Keratinocyte (primary cell): Measurements from ENCODE around the gene CYTH2. TPM values are rescaled to one million over a fixed set of nuclear protein-coding genes. Genes with fewer than 3 reads are reported as not detected.
A peak's percentile ranks its signal among the peaks of the same experiment; 100 is the strongest.

Experiments used
- DNase-seq: peaks from one replicate; pipeline ENCODE4 v3.0.0-alpha.2; 2011; ENCODE audit warnings: low read depth, missing footprints, low spot score
- FAIRE-seq: peaks from 2 replicates; lab custom pipeline; 2011; peaks lifted over from hg19 to GRCh38; lab: Jason Lieb, UNC
- H2AFZ ChIP-seq: 2 replicates; pipeline ENCODE4 v1.6.0; 2012; ENCODE audit warnings: low read length, control low read depth, inconsistent platforms; ENCODE audit not compliant: control insufficient read depth
- H3K27ac ChIP-seq: 2 replicates; pipeline ENCODE4 v1.5.1; 2011; ENCODE audit warnings: low read length; ENCODE audit not compliant: control insufficient read depth, insufficient read depth
- H3K27me3 ChIP-seq: 3 replicates; pipeline ENCODE4 v1.6.0; 2011; ENCODE audit warnings: low read length; ENCODE audit not compliant: control insufficient read depth, insufficient read depth; ENCODE audit errors: extremely low read depth
- H3K36me3 ChIP-seq, 2 experiments: 2 replicates in 1 of 2; 3 replicates in 1 of 2; pipeline ENCODE4 v1.5.1; 2011; ENCODE audit warnings: low read length in 2 of 2, mild to moderate bottlenecking in 1 of 2; ENCODE audit not compliant: control insufficient read depth in 2 of 2, insufficient read depth in 2 of 2; ENCODE audit errors: extremely low read depth in 1 of 2
- H3K4me1 ChIP-seq: 3 replicates; pipeline ENCODE4 v1.5.1; 2011; ENCODE audit warnings: low read length; ENCODE audit not compliant: control insufficient read depth, insufficient read depth; ENCODE audit errors: extremely low read depth
- H3K4me2 ChIP-seq: 3 replicates; pipeline ENCODE4 v1.6.0; 2011; ENCODE audit warnings: low read depth, low read length; ENCODE audit not compliant: control insufficient read depth, insufficient read depth; ENCODE audit errors: extremely low read depth
- H3K4me3 ChIP-seq, 3 experiments: fragments of 200-600 bp in 1 of 3; sonication (generic) in 1 of 3; 2 replicates in 2 of 3; 3 replicates in 1 of 3; pipeline ENCODE4 v1.5.1; 2011 to 2016; ENCODE audit warnings: low read length in 3 of 3, mild to moderate bottlenecking in 3 of 3, control low read depth in 2 of 3, inconsistent platforms in 1 of 3, low read depth in 1 of 3, mixed read lengths in 1 of 3, mixed run types in 1 of 3, moderate library complexity in 1 of 3; ENCODE audit not compliant: control insufficient read depth in 2 of 3, insufficient read depth in 2 of 3; ENCODE audit errors: extremely low read depth in 1 of 3
- H3K79me2 ChIP-seq: 2 replicates; pipeline ENCODE4 v1.6.0; 2012; ENCODE audit warnings: low read length; ENCODE audit not compliant: control insufficient read depth, insufficient read depth
- H3K9ac ChIP-seq: 3 replicates; pipeline ENCODE4 v1.6.0; 2011; ENCODE audit warnings: low read length; ENCODE audit not compliant: control insufficient read depth, insufficient read depth; ENCODE audit errors: extremely low read depth
- H3K9me1 ChIP-seq: 3 replicates; pipeline ENCODE4 v1.6.0; 2011; ENCODE audit warnings: low read length; ENCODE audit not compliant: control insufficient read depth, insufficient read depth; ENCODE audit errors: extremely low read depth
- H3K9me3 ChIP-seq: 2 replicates; pipeline ENCODE4 v1.5.1; 2012; ENCODE audit warnings: low read depth, low read length; ENCODE audit not compliant: control insufficient read depth
- H4K20me1 ChIP-seq: 3 replicates; pipeline ENCODE4 v1.6.0; 2011; ENCODE audit warnings: low read length; ENCODE audit not compliant: control insufficient read depth, insufficient read depth; ENCODE audit errors: extremely low read depth
- EZH2 ChIP-seq: IDR thresholded peaks from one replicate; pipeline ENCODE4 v1.6.1; 2012; ENCODE audit warnings: inconsistent platforms, mild to moderate bottlenecking, low read length, moderate library complexity
- dilution Hi-C: fragments of 300-500 bp; cut with MboI; formaldehyde crosslinking; loops from one replicate; pipeline ENCODE4 v1.7.0; 2020; ENCODE audit warnings: low sequenced_read_pairs; ENCODE audit not compliant: extremely low pct_ligation_motif_present
- polyA plus RNA-seq, 5 experiments: library from polyadenylated mRNA; depleted of rRNA in 3 of 5; stranded (reverse) in 3 of 5; stranded (forward) in 1 of 5; unstranded in 1 of 5; fragments of >200 nt; gene quantifications; 1 replicate in 1 of 5; 2 replicates in 3 of 5; 3 replicates in 1 of 5; pipeline versions ENCODE4 v1.2.1 to v1.2.3, GENCODE V29; 2011 to 2012; ENCODE audit warnings: missing spikeins in 2 of 5, low read depth in 1 of 5, low replicate concordance in 1 of 5
- TF ChIP-seq, protein P1 (sequence below), 3 experiments: IDR thresholded peaks in 1 of 3; conservative IDR thresholded peaks in 1 of 3; optimal IDR thresholded peaks in 1 of 3; 2 replicates in 2 of 3; 3 replicates in 1 of 3; pipeline versions ENCODE3 to v1.5.1; 2011; ENCODE audit warnings: low read length in 3 of 3, mild to moderate bottlenecking in 3 of 3, moderate library complexity in 2 of 3, control low read depth in 1 of 3, inconsistent platforms in 1 of 3; ENCODE audit not compliant: insufficient read depth in 2 of 3; ENCODE audit errors: extremely low read depth in 1 of 3

CYTH2 gene
- polyA plus RNA-seq, 1 donor (not counting 4 experiments of a cell fraction or from before 2014, with no cell fraction given) = 27.0 TPM

DNA sequence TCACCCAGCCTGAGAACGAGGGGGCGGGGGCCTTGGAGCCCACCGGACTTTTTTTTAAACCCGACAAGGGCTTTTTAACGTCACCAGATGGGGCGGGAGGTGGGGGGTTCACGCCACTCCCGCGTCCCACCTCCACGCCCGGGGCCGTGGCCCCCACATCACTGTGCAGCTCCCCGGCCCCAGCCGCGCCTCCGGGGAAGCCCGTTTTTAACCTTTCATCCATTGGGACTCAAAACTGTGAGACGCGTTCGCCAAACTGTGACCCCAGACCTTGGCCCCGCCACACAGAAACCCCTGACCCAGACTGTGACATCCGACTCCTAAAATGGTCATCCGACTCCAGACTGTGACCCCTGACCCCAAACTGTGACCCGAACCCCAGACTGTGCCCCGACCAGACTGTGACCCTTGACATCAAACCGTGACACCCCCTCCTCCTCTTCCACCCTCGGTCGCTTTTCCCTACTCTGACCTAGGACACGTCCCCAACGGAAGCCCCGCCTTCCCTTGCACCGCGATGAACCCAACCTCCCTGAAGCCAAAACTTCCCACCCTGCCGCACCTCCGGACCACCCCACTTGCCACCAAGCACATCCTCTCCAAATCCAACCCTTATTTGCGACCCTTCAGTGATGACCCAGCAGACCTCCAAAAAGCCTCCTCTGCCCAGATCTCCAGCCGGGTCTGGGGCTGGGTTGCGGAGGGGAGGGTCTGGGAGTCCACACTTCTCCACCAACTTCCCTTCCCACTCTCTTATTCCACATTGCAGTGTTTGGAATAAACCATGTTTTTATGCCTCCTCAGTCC is 24.8 kb upstream of the CYTH2 start:
- peaks cover 20% of the 10 kb centered on the region for H3K79me2 ChIP-seq
- no peaks in the 10 kb centered on the region for H3K9me3 ChIP-seq
- TF ChIP-seq, protein P1, sequence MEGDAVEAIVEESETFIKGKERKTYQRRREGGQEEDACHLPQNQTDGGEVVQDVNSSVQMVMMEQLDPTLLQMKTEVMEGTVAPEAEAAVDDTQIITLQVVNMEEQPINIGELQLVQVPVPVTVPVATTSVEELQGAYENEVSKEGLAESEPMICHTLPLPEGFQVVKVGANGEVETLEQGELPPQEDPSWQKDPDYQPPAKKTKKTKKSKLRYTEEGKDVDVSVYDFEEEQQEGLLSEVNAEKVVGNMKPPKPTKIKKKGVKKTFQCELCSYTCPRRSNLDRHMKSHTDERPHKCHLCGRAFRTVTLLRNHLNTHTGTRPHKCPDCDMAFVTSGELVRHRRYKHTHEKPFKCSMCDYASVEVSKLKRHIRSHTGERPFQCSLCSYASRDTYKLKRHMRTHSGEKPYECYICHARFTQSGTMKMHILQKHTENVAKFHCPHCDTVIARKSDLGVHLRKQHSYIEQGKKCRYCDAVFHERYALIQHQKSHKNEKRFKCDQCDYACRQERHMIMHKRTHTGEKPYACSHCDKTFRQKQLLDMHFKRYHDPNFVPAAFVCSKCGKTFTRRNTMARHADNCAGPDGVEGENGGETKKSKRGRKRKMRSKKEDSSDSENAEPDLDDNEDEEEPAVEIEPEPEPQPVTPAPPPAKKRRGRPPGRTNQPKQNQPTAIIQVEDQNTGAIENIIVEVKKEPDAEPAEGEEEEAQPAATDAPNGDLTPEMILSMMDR (optimal IDR thresholded peaks at IDR 0.05 in 1 of 3, IDR thresholded peaks at IDR 0.05 in 1 of 3, conservative IDR thresholded peaks at IDR 0.05 in 1 of 3; ENCODE audit: extremely low read depth in 1 of 3, insufficient read depth in 2 of 3, low read length in 3 of 3) = no peak
- peak; percentile 86 for TF ChIP-seq EZH2
- peak overlapping the region; percentile 15 for H3K9ac ChIP-seq
- H3K9me1 ChIP-seq = no peaks in the 10 kb centered on the region
- H2AFZ ChIP-seq = peak overlapping the region; percentile 76
- FAIRE-seq (no peak), DNase-seq (no peak)
- peak overlapping the region; percentile 96 for H3K4me2 ChIP-seq
- dilution Hi-C loops = no loop called here
- H3K27me3 ChIP-seq = peaks cover 25% of the 10 kb centered on the region
- no peaks in the 10 kb centered on the region for H4K20me1 ChIP-seq
- peaks cover 7 to 11% of the 10 kb centered on the region in 2 experiments for H3K36me3 ChIP-seq
- H3K27ac ChIP-seq = no peak overlapping the region
- H3K4me3 ChIP-seq = peak overlapping the region; percentile 23 to 92 (median 72)
- peaks cover 19% of the 10 kb centered on the region for H3K4me1 ChIP-seq

DNA sequence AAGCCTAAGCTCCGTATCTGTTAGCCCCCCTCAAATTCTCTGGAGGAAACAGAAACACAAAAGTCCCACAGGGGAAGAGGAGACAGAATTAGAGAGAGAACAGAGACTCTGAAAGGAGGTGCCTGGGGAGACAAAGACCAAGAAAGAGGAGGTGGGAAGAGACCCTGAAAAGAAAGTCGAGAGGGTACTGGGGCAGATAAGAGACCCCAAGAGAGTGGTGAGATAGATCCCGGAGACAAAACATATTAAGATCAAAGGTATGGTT is 24.3 kb upstream of the CYTH2 start:
- H3K4me2 ChIP-seq = peak overlapping the region; percentile 96
- H3K4me3 ChIP-seq = peak overlapping the region; percentile 23 to 92 (median 72)
- H3K9me3 ChIP-seq = no peaks in the 10 kb centered on the region
- peaks cover 25% of the 10 kb centered on the region for H3K27me3 ChIP-seq
- dilution Hi-C loops = no loop called here
- no peaks in the 10 kb centered on the region for H3K9me1 ChIP-seq
- H2AFZ ChIP-seq = peak overlapping the region; percentile 76
- FAIRE-seq (no peak), DNase-seq (no peak)
- TF ChIP-seq EZH2 = no peak
- peak overlapping the region; percentile 87 for H3K27ac ChIP-seq
- H3K79me2 ChIP-seq = peaks cover 20% of the 10 kb centered on the region
- no peaks in the 10 kb centered on the region for H4K20me1 ChIP-seq
- H3K36me3 ChIP-seq = peaks cover 10 to 15% of the 10 kb centered on the region in 2 experiments
- H3K9ac ChIP-seq = peak overlapping the region; percentile 95
- peaks cover 19% of the 10 kb centered on the region for H3K4me1 ChIP-seq
